Panc1 (cell line): ENCODE results near the gene KRTAP10-6. TPM values are rescaled to one million over a fixed set of nuclear protein-coding genes. Genes with fewer than 3 reads are reported as not detected.

Experiments
- ATAC-seq: fragments of 200-7000 bp; cut with Tn5 transposase; 2 replicates; pipeline ENCODE4 v1.9.1; 2020; ENCODE audit warnings: mild to moderate bottlenecking, moderate library complexity
- BruUV-seq: library from RNA; stranded (reverse); fragments of 400-500 nt; replicated peaks from 2 replicates; lab custom pipeline; 2021; lab: Mats Ljungman, UMichigan
- CTCF ChIA-PET: fragments of 300-600 bp; sonication (Branson Sonifier 250); formaldehyde crosslinking; loops from one replicate; lab custom pipeline; 2022; ENCODE audit warnings: antibody characterized with exemption; lab: Charles Lee
- POLR2A ChIA-PET: fragments of 300-600 bp; sonication (Branson Sonifier 250); formaldehyde crosslinking; loops from one replicate; lab custom pipeline; 2022; ENCODE audit warnings: antibody characterized with exemption; lab: Charles Lee
- DNase-seq: peaks from one replicate; pipeline ENCODE4 v3.0.0-alpha.2; 2010; ENCODE audit warnings: low read depth, low spot score
- H3K27ac ChIP-seq: 2 replicates; pipeline ENCODE4 v1.5.1; 2011; ENCODE audit warnings: mild to moderate bottlenecking, low read length, inconsistent platforms
- H3K27me3 ChIP-seq: fragments of 200-500 bp; sonication (Bioruptor generic); 2 replicates; pipeline ENCODE4 v1.6.0; 2014; ENCODE audit warnings: low read length, inconsistent platforms; ENCODE audit not compliant: control insufficient read depth, insufficient read depth
- H3K36me3 ChIP-seq: fragments of 200-500 bp; sonication (Bioruptor generic); 2 replicates; pipeline ENCODE4 v1.5.1; 2014; ENCODE audit warnings: inconsistent platforms, mild to moderate bottlenecking, low read length, moderate library complexity; ENCODE audit not compliant: control insufficient read depth, insufficient read depth
- H3K4me1 ChIP-seq: 2 replicates; pipeline ENCODE4 v1.5.1; 2011; ENCODE audit warnings: inconsistent platforms, mild to moderate bottlenecking, low read length, moderate library complexity; ENCODE audit not compliant: control insufficient read depth, insufficient read depth
- H3K4me3 ChIP-seq, 2 experiments: 2 replicates each; pipeline ENCODE4 v1.5.1; 2011 to 2012; ENCODE audit warnings: low read depth in 2 of 2, low read length in 2 of 2, mild to moderate bottlenecking in 2 of 2, inconsistent platforms in 1 of 2, moderate library complexity in 1 of 2
- H3K9me3 ChIP-seq: fragments of 200-500 bp; sonication (Bioruptor generic); 2 replicates; pipeline ENCODE4 v1.5.1; 2014; ENCODE audit warnings: low read depth, mild to moderate bottlenecking, inconsistent platforms, low read length, moderate library complexity; ENCODE audit not compliant: control insufficient read depth, insufficient read depth
- CTCF ChIP-seq: fragments of 450-650 bp; IDR thresholded peaks from 2 replicates; pipeline ENCODE4 v1.5.1; 2017; ENCODE audit warnings: mild to moderate bottlenecking
- POLR2AphosphoS5 ChIP-seq: IDR thresholded peaks from 2 replicates; pipeline ENCODE4 v1.6.1; 2012; ENCODE audit warnings: mild to moderate bottlenecking, low read depth, low read length, moderate library complexity
- SIN3A ChIP-seq: IDR thresholded peaks from 2 replicates; pipeline ENCODE4 v1.6.1; 2012; ENCODE audit warnings: low read depth, mild to moderate bottlenecking, low read length, moderate library complexity, borderline replicate concordance; ENCODE audit not compliant: insufficient read depth
- TCF7L2 ChIP-seq: IDR thresholded peaks from 2 replicates; pipeline ENCODE4 v1.6.1; 2011; ENCODE audit warnings: mild to moderate bottlenecking, low read depth, low read length, inconsistent platforms
- in situ Hi-C: cut with HindIII; loops from 2 replicates; pipeline ENCODE4 v1.10.0; 2016; ENCODE audit warnings: low sequenced_read_pairs, low pct_unique_long_range_greater_than_20kb
- intact Hi-C: fragments of 100-400 bp; cut with micrococcal nuclease; formaldehyde crosslinking; loops from one replicate; pipeline ENCODE4 v1.10.0; 2022; ENCODE audit not compliant: unreplicated experiment
- total RNA-seq: library from RNA; stranded (reverse); gene quantifications from one replicate; pipeline ENCODE4 v1.2.1, GENCODE V29; 2021; ENCODE audit not compliant: unreplicated experiment
- TF ChIP-seq, protein P1 (sequence below), 2 experiments: IDR thresholded peaks; 2 replicates each; pipeline ENCODE4 v1.6.1; 2011 to 2012; ENCODE audit warnings: low read depth in 2 of 2, control low read depth in 1 of 2, low read length in 1 of 2, mild to moderate bottlenecking in 1 of 2, moderate library complexity in 1 of 2; ENCODE audit not compliant: insufficient read depth in 1 of 2

Gene KRTAP10-6
- total RNA-seq, 1 experiment from 2014 or later = not detected

GRCh38 chr21:44585892-44586291, 6.4 kb downstream of the KRTAP10-6 start:
- Histone ChIP-seq H3K4me3 (no peak overlapping the region), H3K4me1 (peaks cover 4% of the 10 kb centered on the region; the same call in 1 of the 2 replicates), H3K27ac (no peak overlapping the region), H3K9me3 (0 out of 2 replicates have a peak, but pooled peaks cover 7% of the 10 kb centered on the region), H3K36me3 (no peaks in the 10 kb centered on the region), H3K27me3 (peaks cover 4% of the 10 kb centered on the region)
- ChIA-PET POLR2A (no interaction called here), CTCF (no interaction called here)
- in situ Hi-C loops (no loop called here), intact Hi-C loops (no loop called here)
- BruUV-seq = no TSS peak
- DNase-seq = no peak
- no peak for ATAC-seq
- TF ChIP-seq CTCF = no peak
- TF ChIP-seq TCF7L2 = no peak
- TF ChIP-seq, protein P1, sequence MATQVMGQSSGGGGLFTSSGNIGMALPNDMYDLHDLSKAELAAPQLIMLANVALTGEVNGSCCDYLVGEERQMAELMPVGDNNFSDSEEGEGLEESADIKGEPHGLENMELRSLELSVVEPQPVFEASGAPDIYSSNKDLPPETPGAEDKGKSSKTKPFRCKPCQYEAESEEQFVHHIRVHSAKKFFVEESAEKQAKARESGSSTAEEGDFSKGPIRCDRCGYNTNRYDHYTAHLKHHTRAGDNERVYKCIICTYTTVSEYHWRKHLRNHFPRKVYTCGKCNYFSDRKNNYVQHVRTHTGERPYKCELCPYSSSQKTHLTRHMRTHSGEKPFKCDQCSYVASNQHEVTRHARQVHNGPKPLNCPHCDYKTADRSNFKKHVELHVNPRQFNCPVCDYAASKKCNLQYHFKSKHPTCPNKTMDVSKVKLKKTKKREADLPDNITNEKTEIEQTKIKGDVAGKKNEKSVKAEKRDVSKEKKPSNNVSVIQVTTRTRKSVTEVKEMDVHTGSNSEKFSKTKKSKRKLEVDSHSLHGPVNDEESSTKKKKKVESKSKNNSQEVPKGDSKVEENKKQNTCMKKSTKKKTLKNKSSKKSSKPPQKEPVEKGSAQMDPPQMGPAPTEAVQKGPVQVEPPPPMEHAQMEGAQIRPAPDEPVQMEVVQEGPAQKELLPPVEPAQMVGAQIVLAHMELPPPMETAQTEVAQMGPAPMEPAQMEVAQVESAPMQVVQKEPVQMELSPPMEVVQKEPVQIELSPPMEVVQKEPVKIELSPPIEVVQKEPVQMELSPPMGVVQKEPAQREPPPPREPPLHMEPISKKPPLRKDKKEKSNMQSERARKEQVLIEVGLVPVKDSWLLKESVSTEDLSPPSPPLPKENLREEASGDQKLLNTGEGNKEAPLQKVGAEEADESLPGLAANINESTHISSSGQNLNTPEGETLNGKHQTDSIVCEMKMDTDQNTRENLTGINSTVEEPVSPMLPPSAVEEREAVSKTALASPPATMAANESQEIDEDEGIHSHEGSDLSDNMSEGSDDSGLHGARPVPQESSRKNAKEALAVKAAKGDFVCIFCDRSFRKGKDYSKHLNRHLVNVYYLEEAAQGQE (IDR thresholded peaks at IDR 0.05; ENCODE audit: insufficient read depth in 1 of 2, low read depth in 2 of 2, low read length in 1 of 2) = no peak
- TF ChIP-seq POLR2AphosphoS5 = no peak
- no peak for TF ChIP-seq SIN3A

- ChIA-PET POLR2A (no interaction called here), CTCF (no interaction called here)
- in situ Hi-C loops (no loop called here), intact Hi-C loops (no loop called here)
- no peak overlapping the region for H3K27ac ChIP-seq
- TF ChIP-seq POLR2AphosphoS5 = no peak
- peaks cover 4% of the 10 kb centered on the region; the same call in 1 of the 2 replicates for H3K4me1 ChIP-seq
- H3K27me3 ChIP-seq = peaks cover 4% of the 10 kb centered on the region
- 0 out of 2 replicates have a peak, but pooled peaks cover 7% of the 10 kb centered on the region for H3K9me3 ChIP-seq
- ATAC-seq = no peak
- DNase-seq = no peak
- H3K4me3 ChIP-seq = no peak overlapping the region
- no peaks in the 10 kb centered on the region for H3K36me3 ChIP-seq
- BruUV-seq = no TSS peak
These were observed 8.5 kb downstream of the KRTAP10-6 start for GRCh38 chr21:44583800-44584147.

GRCh38 chr21:44583089-44583799, 9.1 kb downstream of the KRTAP10-6 start:
- H3K36me3 ChIP-seq = no peaks in the 10 kb centered on the region
- in situ Hi-C loops (no loop called here), intact Hi-C loops (no loop called here)
- no peak overlapping the region for H3K27ac ChIP-seq
- no TSS peak for BruUV-seq
- TF ChIP-seq POLR2AphosphoS5 = no peak
- TF ChIP-seq, protein P1 (IDR thresholded peaks at IDR 0.05; ENCODE audit: insufficient read depth in 1 of 2, low read depth in 2 of 2, low read length in 1 of 2) = no peak
- TF ChIP-seq CTCF = no peak
- no peak for TF ChIP-seq SIN3A
- TF ChIP-seq TCF7L2 = no peak
- peaks cover 4% of the 10 kb centered on the region; the same call in 1 of the 2 replicates for H3K4me1 ChIP-seq
- H3K27me3 ChIP-seq = peaks cover 4% of the 10 kb centered on the region
- ChIA-PET CTCF (no interaction called here), POLR2A (no interaction called here)
- DNase-seq (no peak), ATAC-seq (no peak)
- H3K9me3 ChIP-seq = 0 out of 2 replicates have a peak, but pooled peaks cover 7% of the 10 kb centered on the region
- H3K4me3 ChIP-seq = no peak overlapping the region
